KOPT-K1 (cell line): ENCODE results near the gene CHRNG.
A peak's percentile ranks its signal among the peaks of the same experiment; 100 is the strongest.

Experiments
- H3K27ac ChIP-seq: fragments of 200-600 bp; sonication (generic); 2 replicates; pipeline ENCODE4 v1.5.1; 2016; ENCODE audit warnings: antibody characterized with exemption, mild to moderate bottlenecking, low read depth, low read length; ENCODE audit not compliant: poor library complexity, severe bottlenecking
- H3K36me3 ChIP-seq: fragments of 200-600 bp; sonication (generic); 2 replicates; pipeline ENCODE4 v1.5.1; 2017; ENCODE audit warnings: antibody characterized with exemption, mild to moderate bottlenecking, low read length, moderate library complexity; ENCODE audit not compliant: insufficient read depth
- H3K9me3 ChIP-seq: fragments of 200-600 bp; sonication (generic); 2 replicates; pipeline ENCODE4 v1.5.1; 2017; ENCODE audit warnings: antibody characterized with exemption, low read length, mild to moderate bottlenecking; ENCODE audit not compliant: insufficient read depth, poor library complexity, severe bottlenecking

CHRNG gene

GRCh38 chr2:232543491-232543890 lies 4.0 kb downstream of the CHRNG start:
- Histone ChIP-seq H3K27ac (no peak overlapping the region), H3K9me3 (no peaks in the 10 kb centered on the region)

GRCh38 chr2:232543928-232544631 lies 4.6 kb downstream of the CHRNG start:
- H3K36me3 ChIP-seq, result peaks cover 56% of the 10 kb centered on the region
- H3K9me3 ChIP-seq, result no peaks in the 10 kb centered on the region
- H3K27ac ChIP-seq, result no peak overlapping the region

More at GRCh38 chr2:232543491-232543890, 4.0 kb downstream of the CHRNG start:
- H3K36me3 ChIP-seq, result peaks cover 53% of the 10 kb centered on the region

GRCh38 chr2:232544674-232545073 lies 5.2 kb downstream of the CHRNG start:
- Histone ChIP-seq H3K27ac (no peak overlapping the region), H3K9me3 (no peaks in the 10 kb centered on the region)

GRCh38 chr2:232545511-232546375 lies 6.3 kb downstream of the CHRNG start:
- H3K27ac ChIP-seq, result no peak overlapping the region
- peaks cover 56% of the 10 kb centered on the region for H3K36me3 ChIP-seq
- H3K9me3 ChIP-seq, result no peaks in the 10 kb centered on the region

More at GRCh38 chr2:232544674-232545073, 5.2 kb downstream of the CHRNG start:
- H3K36me3 ChIP-seq, result peaks cover 56% of the 10 kb centered on the region

- peaks cover 56% of the 10 kb centered on the region for H3K36me3 ChIP-seq
- H3K9me3 ChIP-seq, result no peaks in the 10 kb centered on the region
- no peak overlapping the region for H3K27ac ChIP-seq
Measured at GRCh38 chr2:232547991-232548390, 8.5 kb downstream of the CHRNG start.

- no peaks in the 10 kb centered on the region for H3K9me3 ChIP-seq
- peak overlapping the region; percentile 92 for H3K27ac ChIP-seq
- H3K36me3 ChIP-seq, result peaks cover 49% of the 10 kb centered on the region
Measured at GRCh38 chr2:232549655-232550353, 10.3 kb downstream of the CHRNG start.

GRCh38 chr2:232550354-232551249 lies 11.1 kb downstream of the CHRNG start, which contains the start of the genes EIF4E2 and TIGD1:
Gene EIF4E2 (plus strand): TSS chr2:232550689. CDS start chr2:232550725, 36 bp downstream.
Gene TIGD1 (minus strand): TSS chr2:232550557. CDS start chr2:232549882, 675 bp downstream.
- H3K27ac ChIP-seq, result peak within 1 kb of the TSS; percentile 92
- H3K9me3 ChIP-seq, result no peaks in the 10 kb centered on the region
- H3K36me3 ChIP-seq, result peaks cover 49% of the 10 kb centered on the region

- H3K36me3 ChIP-seq, result peaks cover 46% of the 10 kb centered on the region
- H3K9me3 ChIP-seq, result no peaks in the 10 kb centered on the region
- H3K27ac ChIP-seq, result peak overlapping the region; percentile 92
Measured at GRCh38 chr2:232551250-232551638, 11.8 kb downstream of the CHRNG start.

GRCh38 chr2:232551776-232552175 lies 12.3 kb downstream of the CHRNG start:
- Histone ChIP-seq H3K9me3 (no peaks in the 10 kb centered on the region), H3K27ac (peak overlapping the region; percentile 92), H3K36me3 (peaks cover 46% of the 10 kb centered on the region)

- Histone ChIP-seq H3K36me3 (peaks cover 72% of the 10 kb centered on the region), H3K27ac (no peak overlapping the region), H3K9me3 (no peaks in the 10 kb centered on the region)
Measured at GRCh38 chr2:232556426-232556825, 16.9 kb downstream of the CHRNG start.

GRCh38 chr2:232562515-232563151 lies 23.1 kb downstream of the CHRNG start:
- H3K36me3 ChIP-seq, result peaks cover 96% of the 10 kb centered on the region
- no peaks in the 10 kb centered on the region for H3K9me3 ChIP-seq

GRCh38 chr2:232563580-232563979 lies 24.1 kb downstream of the CHRNG start:
- Histone ChIP-seq H3K9me3 (no peaks in the 10 kb centered on the region), H3K27ac (no peak overlapping the region), H3K36me3 (peaks cover 96% of the 10 kb centered on the region)

More at GRCh38 chr2:232562515-232563151, 23.1 kb downstream of the CHRNG start:
- no peak overlapping the region for H3K27ac ChIP-seq

- H3K36me3 ChIP-seq, result peaks cover 97% of the 10 kb centered on the region
- no peak overlapping the region for H3K27ac ChIP-seq
- H3K9me3 ChIP-seq, result no peaks in the 10 kb centered on the region
Measured at GRCh38 chr2:232567721-232568120, 28.2 kb downstream of the CHRNG start.

GRCh38 chr2:232568161-232568560 lies 28.7 kb downstream of the CHRNG start:
- H3K9me3 ChIP-seq, result no peaks in the 10 kb centered on the region
- no peak overlapping the region for H3K27ac ChIP-seq
- H3K36me3 ChIP-seq, result peaks cover 97% of the 10 kb centered on the region
